K562 (cell line): ENCODE results near the gene CEP41. TPM values are rescaled to one million over a fixed set of nuclear protein-coding genes. Genes with fewer than 3 reads are reported as not detected.

Experiments used
- ATAC-seq: fragments of 200-7000 bp; cut with Tn5 transposase; 3 replicates; pipeline ENCODE4 v1.9.1; 2020; ENCODE audit warnings: moderate library complexity
- BruUV-seq: library from RNA; stranded (reverse); fragments of 400-500 nt; replicated peaks from 2 replicates; lab custom pipeline; 2021; lab: Mats Ljungman, UMichigan
- CTCF ChIA-PET: fragments of 300-600 bp; formaldehyde crosslinking; extraction: SDS; loops from one replicate; lab custom pipeline; 2021; ENCODE audit warnings: low intra/inter-chr PET ratio; lab: Yijun Ruan, JAX
- POLR2A ChIA-PET: fragments of 300-600, 350-650 bp; sonication (Branson Sonifier 250); formaldehyde crosslinking; extraction: SDS; loops from one replicate; lab custom pipeline; 2021; ENCODE audit warnings: antibody characterized with exemption, inconsistent platforms; lab: Yijun Ruan, JAX
- DNase-seq, 4 experiments: peaks; one replicate each; pipeline versions ENCODE4 v3.0.0 to v3.0.0-alpha.2; 2011 to 2018; ENCODE audit warnings: low spot score in 3 of 4, mixed read lengths in 3 of 4; ENCODE audit errors: extremely low read depth in 1 of 4
- FAIRE-seq: peaks from 2 replicates; lab custom pipeline; 2011; peaks lifted over from hg19 to GRCh38; lab: Jason Lieb, UNC
- H2AFZ ChIP-seq: 2 replicates; pipeline ENCODE4 v1.6.0; 2011; ENCODE audit warnings: low read depth, low read length, control low read depth, inconsistent platforms
- H3K27ac ChIP-seq: fragments of 200-600 bp; 3 replicates; pipeline ENCODE4 v1.8.0; 2011; ENCODE audit warnings: low read depth, mild to moderate bottlenecking, control low read depth, inconsistent platforms, low read length, moderate library complexity, mixed read lengths; ENCODE audit errors: extremely low read depth
- H3K27me3 ChIP-seq, 2 experiments: fragments of 300-600 bp in 1 of 2; 2 replicates in 1 of 2; 3 replicates in 1 of 2; pipeline versions ENCODE4 v1.6.0 to v1.8.0; 2011; ENCODE audit warnings: inconsistent platforms in 2 of 2, low read length in 2 of 2, mild to moderate bottlenecking in 1 of 2, mixed read lengths in 1 of 2, moderate library complexity in 1 of 2; ENCODE audit not compliant: control insufficient read depth in 2 of 2, insufficient read depth in 2 of 2
- H3K36me3 ChIP-seq: fragments of 300-600 bp; 3 replicates; pipeline ENCODE4 v1.8.0; 2011; ENCODE audit warnings: mild to moderate bottlenecking, low read length, inconsistent platforms; ENCODE audit not compliant: control insufficient read depth, insufficient read depth
- H3K4me1 ChIP-seq, 2 experiments: fragments of 200-600 bp in 1 of 2; replicated peaks in 1 of 2; 2 replicates in 1 of 2; 3 replicates in 1 of 2; pipeline versions ENCODE4 v1.5.1 to v1.8.0; 2011; ENCODE audit warnings: inconsistent platforms in 2 of 2, low read length in 2 of 2, mild to moderate bottlenecking in 1 of 2, mixed read lengths in 1 of 2, moderate library complexity in 1 of 2; ENCODE audit not compliant: control insufficient read depth in 2 of 2, insufficient read depth in 2 of 2
- H3K4me2 ChIP-seq: 2 replicates; pipeline ENCODE4 v1.6.1; 2011; ENCODE audit warnings: low read length, control low read depth, inconsistent platforms, mixed read lengths; ENCODE audit not compliant: insufficient read depth
- H3K4me3 ChIP-seq: fragments of 200-600 bp; sonication (generic), shearing (Covaris generic); 2 replicates; pipeline ENCODE4 v1.5.1; 2016; ENCODE audit warnings: control low read depth, inconsistent platforms
- H3K79me2 ChIP-seq: fragments of 200-600 bp; 3 replicates; pipeline ENCODE4 v1.8.0; 2011; ENCODE audit warnings: low read length, inconsistent platforms; ENCODE audit not compliant: control insufficient read depth, insufficient read depth
- H3K9ac ChIP-seq, 2 experiments: 2 replicates each; pipeline versions ENCODE4 v1.6.0 to v1.6.1; 2011; ENCODE audit warnings: low read depth in 2 of 2, low read length in 2 of 2, control low read depth in 1 of 2, inconsistent platforms in 1 of 2, mild to moderate bottlenecking in 1 of 2, mixed read lengths in 1 of 2; ENCODE audit not compliant: insufficient read depth in 1 of 2
- H3K9me1 ChIP-seq: one replicate; pipeline ENCODE4 v1.6.0; 2011; ENCODE audit warnings: inconsistent platforms, mild to moderate bottlenecking, low read length, moderate library complexity; ENCODE audit not compliant: control insufficient read depth, insufficient read depth
- H3K9me3 ChIP-seq: replicated peaks from 2 replicates; pipeline ENCODE4 v1.5.1; 2011; ENCODE audit warnings: low read depth, low read length, inconsistent platforms; ENCODE audit not compliant: control insufficient read depth, insufficient read depth
- H4K20me1 ChIP-seq: replicated peaks from 2 replicates; pipeline ENCODE4 v1.6.1; 2011; ENCODE audit warnings: low read length, inconsistent platforms, mixed read lengths; ENCODE audit not compliant: control insufficient read depth, insufficient read depth
- E2F8 ChIP-seq: fragments of 450-650 bp; IDR thresholded peaks from 2 replicates; pipeline ENCODE4 v1.7.1; 2018; ENCODE audit warnings: mild to moderate bottlenecking, low read depth; ENCODE audit not compliant: partially characterized antibody
- MEF2D ChIP-seq: conservative IDR thresholded peaks from 2 replicates; pipeline ENCODE4 v1.6.1; 2016; ENCODE audit warnings: low read depth, missing genetic modification characterization, missing compliant biosample characterization
- ZNF780A ChIP-seq: fragments of 250-450 bp; sonication (Bioruptor Pico); IDR thresholded peaks from 2 replicates; pipeline ENCODE4 v1.5.0; 2021; ENCODE audit warnings: mild to moderate bottlenecking
- ZNF79 ChIP-seq: fragments of 250-450 bp; sonication (Bioruptor Pico); IDR thresholded peaks from 2 replicates; pipeline ENCODE4 v1.4.0; 2020; ENCODE audit warnings: low read depth, mild to moderate bottlenecking, moderate library complexity
- WGBS: fragments of 100-300 bp; shearing (Covaris generic); methylation state at CpG from one replicate; pipeline ENCODE4 v1.1.6; 2016; ENCODE audit warnings: low coverage, mixed read lengths; ENCODE audit not compliant: insufficient coverage; ENCODE audit errors: missing lambda C conversion rate; 5-methylcytosine and 5-hydroxymethylcytosine counted together
- in situ Hi-C: fragments of 300-500 bp; cut with MboI; formaldehyde crosslinking; loops from 4 replicates; pipeline ENCODE4 v1.15.0; 2018; ENCODE audit warnings: inconsistent platforms, mixed read lengths
- intact Hi-C: fragments of 100-400 bp; cut with micrococcal nuclease; formaldehyde crosslinking; loops from 2 replicates; pipeline ENCODE4 v1.14.2; 2022
- polyA plus RNA-seq, 8 experiments: library from polyadenylated mRNA; depleted of rRNA in 4 of 8; stranded (reverse) in 5 of 8; unstranded in 3 of 8; fragments of >200 nt; fragmentation: Nextera tagmentation in 2 of 8; fragmentation: Illumina TruSeq in 1 of 8; extraction: Ambion mirVana in 2 of 8; extraction: Trizol in 1 of 8; gene quantifications; 2 replicates each; pipeline versions ENCODE4 v1.2.1 to v1.2.3, GENCODE V29; 2011 to 2014; ENCODE audit warnings: inconsistent platforms in 1 of 8, missing spikeins in 1 of 8
- total RNA-seq, 7 experiments: library from RNA; depleted of rRNA in 6 of 7; stranded (reverse); fragments of >200 nt in 6 of 7; fragmentation: Illumina TruSeq in 2 of 7; extraction: Trizol in 2 of 7; gene quantifications; 2 replicates each; pipeline versions ENCODE4 v1.2.1 to v1.2.3, GENCODE V29; 2011 to 2021; ENCODE audit warnings: low replicate concordance in 1 of 7

The CEP41 gene
- total and polyA plus RNA-seq, 9 of the 15 experiments (the other 6 are each of a cell fraction or from before 2014, with no cell fraction given): 1.5 to 15.5 (median 6.4) TPM

- Histone ChIP-seq H3K79me2 (no peaks in the 10 kb centered on the region), H3K4me2 (no peak overlapping the region), H3K9ac (no peak overlapping the region), H3K4me1 (no peaks in the 10 kb centered on the region; a peak in 3 of 5 replicates), H4K20me1 (no peaks in the 10 kb centered on the region), H3K4me3 (no peak overlapping the region), H3K36me3 (no peaks in the 10 kb centered on the region), H3K27ac (no peak overlapping the region), H3K9me1 (no peaks in the 10 kb centered on the region), H3K27me3 (peaks cover 15 to 36% of the 10 kb centered on the region in 2 experiments), H3K9me3 (no peaks in the 10 kb centered on the region), H2AFZ (peak overlapping the region; percentile 84)
- ATAC-seq: no peak
- FAIRE-seq: no peak
- POLR2A ChIA-PET: no interaction called here
- WGBS: 26% methylated on average over 6 of the region's 6 CpGs
- in situ Hi-C loops (no loop called here), intact Hi-C loops (loop anchor here (10.0 kb wide), 1 partner anchor 292 kb away; the partner anchor contains the start of gene KLHDC10)
- no peak for TF ChIP-seq E2F8
- TF ChIP-seq ZNF79: no peak
- TF ChIP-seq MEF2D (tag): no peak
- TF ChIP-seq ZNF780A: no peak
- no TSS peak for BruUV-seq
- CTCF ChIA-PET: no interaction called here
- DNase-seq: no peak
These were observed 74.3 kb downstream of the CEP41 start for GRCh38 chr7:130366564-130366963.
